Body of pancreas (tissue), 4 donors: ENCODE data around the gene ASCL3. TPM values are rescaled to one million over a fixed set of nuclear protein-coding genes. Genes with fewer than 3 reads are reported as not detected.
"Not testable (repeated sequence)": the region's sequence is repeated elsewhere in the genome, so short reads cannot be mapped to it uniquely, and the experiment has no call there.

Experiments
- ATAC-seq: fragments of 150-250 bp; one replicate; pipeline ENCODE4 v1.9.1; 2016
- DNase-seq, 4 donors: peaks; one replicate each; pipeline ENCODE4 v3.0.0-alpha.2; 2019
- H3K27ac ChIP-seq, 4 donors: fragments of 200-600 bp; sonication (generic); 1 replicate in 3 of 4; 2 replicates in 1 of 4; pipeline versions ENCODE4 v1.5.1 to v1.6.1; 2016 to 2019; ENCODE audit warnings: mild to moderate bottlenecking in 1 of 4, mixed read lengths in 1 of 4, moderate library complexity in 1 of 4
- H3K27me3 ChIP-seq, 2 donors: fragments of 200-600 bp; sonication (generic); one replicate each; pipeline ENCODE4 v1.6.0; 2016; ENCODE audit warnings: mild to moderate bottlenecking in 1 of 2
- H3K36me3 ChIP-seq, 2 donors: fragments of 200-600 bp; sonication (generic); replicated peaks in 1 of 2; 2 replicates each; pipeline ENCODE4 v1.5.1; 2016; ENCODE audit warnings: low read depth in 2 of 2; ENCODE audit not compliant: insufficient read depth in 1 of 2
- H3K4me1 ChIP-seq: fragments of 200-600 bp; sonication (generic); one replicate; pipeline ENCODE4 v1.6.0; 2016
- H3K4me3 ChIP-seq, 2 donors: fragments of 200-600 bp; sonication (generic); 1 replicate in 1 of 2; 2 replicates in 1 of 2; pipeline ENCODE4 v1.5.1; 2016 to 2019
- H3K9me3 ChIP-seq, 3 donors: fragments of 200-600 bp; sonication (generic); 1 replicate in 2 of 3; 2 replicates in 1 of 3; pipeline ENCODE4 v1.5.1; 2016
- CTCF ChIP-seq, 7 experiments: fragments of 450-650 bp in 4 of 7; fragments of 200-600 bp in 3 of 7; sonication (generic) in 3 of 7; IDR thresholded peaks; one replicate each; pipeline ENCODE4 v1.5.1; 2016 to 2019; ENCODE audit warnings: antibody characterized with exemption in 7 of 7
- POLR2A ChIP-seq, 3 donors: fragments of 450-650 bp; IDR thresholded peaks; one replicate each; pipeline ENCODE4 v1.6.1; 2016; ENCODE audit warnings: antibody characterized with exemption in 3 of 3, mild to moderate bottlenecking in 2 of 3
- WGBS, 2 donors: methylation state at CpG; one replicate each; pipeline ENCODE4 v1.1.5; 2017; 5-methylcytosine and 5-hydroxymethylcytosine counted together
- intact Hi-C: fragments of 100-400 bp; cut with DNase I; formaldehyde crosslinking; loops from one replicate; pipeline ENCODE4 v1.15.1; 2023
- small RNA-seq: library from RNA; depleted of rRNA; stranded (forward); fragments of <200 nt; gene quantifications from one replicate; pipeline ENCODE3, GENCODE V24; 2016
- total RNA-seq, 2 donors: library from RNA; depleted of rRNA; stranded (reverse); fragments of >200 nt; gene quantifications; one replicate each; pipeline ENCODE4 v1.1.0, GENCODE V29; 2016

The ASCL3 gene
- total RNA-seq, 2 donors from 2014 or later = not detected

GRCh38 chr11:8908099-8908498, 34.7 kb downstream of the ASCL3 start:
- DNase-seq = no peak
- Histone ChIP-seq H3K4me1 (peaks cover 19% of the 10 kb centered on the region), H3K27me3 (no peaks in the 10 kb centered on the region), H3K9me3 (no peaks in the 10 kb centered on the region), H3K4me3 (no peak overlapping the region), H3K36me3 (no peaks in the 10 kb centered on the region), H3K27ac (no peak overlapping the region)
- ATAC-seq = no peak
- no peak for TF ChIP-seq CTCF (IDR thresholded peaks at IDR 0.05)
- no peak for TF ChIP-seq POLR2A (IDR thresholded peaks at IDR 0.05)
- intact Hi-C loops = no loop called here

- Histone ChIP-seq H3K4me3 (no peak overlapping the region), H3K9me3 (no peaks in the 10 kb centered on the region), H3K27ac (no peak overlapping the region), H3K36me3 (no peaks in the 10 kb centered on the region), H3K27me3 (no peaks in the 10 kb centered on the region), H3K4me1 (peaks cover 15% of the 10 kb centered on the region)
- WGBS, 2 donors = 68 to 76% methylated on average over 1 of the region's 1 CpG
- intact Hi-C loops = no loop called here
- DNase-seq (no peak), ATAC-seq (no peak)
- TF ChIP-seq POLR2A (IDR thresholded peaks at IDR 0.05) (no peak), CTCF (IDR thresholded peaks at IDR 0.05) (no peak)
Measured at GRCh38 chr11:8907116-8907515, 35.7 kb downstream of the ASCL3 start.

GRCh38 chr11:8905528-8906165, 37.2 kb downstream of the ASCL3 start:
- no peaks in the 10 kb centered on the region for H3K27me3 ChIP-seq
- no peaks in the 10 kb centered on the region for H3K36me3 ChIP-seq
- no peak overlapping the region for H3K27ac ChIP-seq
- no peak overlapping the region for H3K4me3 ChIP-seq
- DNase-seq = no peak
- intact Hi-C loops = no loop called here
- H3K4me1 ChIP-seq = peaks cover 11% of the 10 kb centered on the region
- no peak for ATAC-seq
- TF ChIP-seq CTCF (IDR thresholded peaks at IDR 0.05) = no peak
- no peak for TF ChIP-seq POLR2A (IDR thresholded peaks at IDR 0.05)
- no peaks in the 10 kb centered on the region for H3K9me3 ChIP-seq
- 77 to 86% methylated on average over 5 of the region's 5 CpGs for WGBS, 2 donors

- no peaks in the 10 kb centered on the region for H3K9me3 ChIP-seq
- H3K4me1 ChIP-seq = no peaks in the 10 kb centered on the region
- DNase-seq (no peak), ATAC-seq (no peak)
- no peaks in the 10 kb centered on the region for H3K27me3 ChIP-seq
- H3K4me3 ChIP-seq = no peak overlapping the region
- H3K36me3 ChIP-seq = no peaks in the 10 kb centered on the region
- intact Hi-C loops = no loop called here
- no peak for TF ChIP-seq POLR2A (IDR thresholded peaks at IDR 0.05)
- TF ChIP-seq CTCF (IDR thresholded peaks at IDR 0.05) = no peak
- no peak overlapping the region for H3K27ac ChIP-seq
Measured at GRCh38 chr11:8899119-8899753, 43.6 kb downstream of the ASCL3 start.

GRCh38 chr11:8891185-8891584, 51.6 kb downstream of the ASCL3 start:
- intact Hi-C loops, ATAC-seq: not testable (repeated sequence)
- WGBS, 2 donors = 95% methylated on average over 2 of the region's 2 CpGs

More at GRCh38 chr11:8891185-8891584, 51.6 kb downstream of the ASCL3 start:
- H3K36me3 ChIP-seq, DNase-seq, H3K27me3 ChIP-seq, H3K4me3 ChIP-seq, H3K9me3 ChIP-seq, H3K27ac ChIP-seq, H3K4me1 ChIP-seq: not testable (repeated sequence)

Small RNA genes lying within 50 kb of the gene (small RNA-seq; reads per million reads assigned to genes)
- not detected for gene RF00019

Other genes starting within 250 kb of the ASCL3 start
- gene AKIP1, start 31.8 kb downstream of the ASCL3 start, total RNA-seq = 10 to 100 TPM in 1 of 2 donors, 1 to 10 TPM in 1; 8.6 to 21.0 TPM
- gene C11orf16, start 10.1 kb downstream of the ASCL3 start, total RNA-seq = not detected
- 10 to 100 TPM; 19.4 to 62.5 TPM for gene TMEM9B, start 21.4 kb upstream of the ASCL3 start, total RNA-seq
- gene NRIP3, start 61.0 kb upstream of the ASCL3 start, total RNA-seq = 1 to 10 TPM in 1 of 2 donors, not detected in 1; 2.1 TPM
- 10 to 100 TPM in 1 of 2 donors, 1 to 10 TPM in 1; 6.6 to 40.0 TPM for gene SCUBE2, start 148.6 kb upstream of the ASCL3 start, total RNA-seq